ENCODE results near the gene SNRPA1. TPM values are rescaled to one million over a fixed set of nuclear protein-coding genes. Genes with fewer than 3 reads are reported as not detected.

Gene SNRPA1
- total and polyA plus RNA-seq, 12 donors = 16.0 to 65.0 (median 30.0) TPM

DNA sequence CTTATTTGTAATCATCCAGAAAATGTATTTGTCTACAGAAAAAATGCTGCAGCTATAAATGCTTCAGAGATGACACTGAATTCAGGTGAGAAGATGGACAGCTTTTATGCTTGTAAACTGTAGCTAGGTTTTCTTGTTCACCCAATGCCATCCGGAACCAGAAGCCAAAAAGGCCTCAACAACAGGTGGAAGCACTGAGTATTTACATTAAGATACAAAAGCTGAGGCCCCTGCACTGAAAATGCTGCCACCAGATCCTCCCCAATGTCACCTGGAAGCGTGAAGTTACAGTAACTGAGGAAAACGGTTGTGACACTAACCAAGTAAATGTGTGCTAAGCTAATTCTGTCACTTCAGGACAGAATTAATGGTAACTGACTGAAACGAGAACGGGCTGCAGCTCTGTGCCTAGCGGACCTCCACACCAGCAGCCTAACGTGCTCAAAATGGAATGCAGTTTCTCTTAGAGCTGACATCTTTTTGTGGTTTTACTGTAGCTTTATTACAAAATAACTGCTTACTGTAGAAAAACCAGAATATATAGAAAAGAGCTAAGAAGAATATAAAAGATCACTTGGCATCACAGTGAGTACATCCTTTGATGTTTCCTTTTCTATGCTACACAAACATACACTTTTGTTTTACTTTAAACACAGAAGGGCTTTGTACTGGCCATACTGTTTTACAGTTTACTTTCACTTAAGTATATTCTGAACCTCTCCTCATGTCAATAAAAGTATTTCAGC is 50.8 kb downstream of the SNRPA1 start:
- intact Hi-C loops (cut with DNase I) = no loop called here
- Histone ChIP-seq H3K4me1 (replicated peaks in 1 of 2) (peaks cover 2 to 92% of the 10 kb centered on the region in 2 donors), H3K27me3 (no peaks in the 10 kb centered on the region), H3K27ac (peak overlapping the region in 2 of 5 donors; percentile 24 to 36), H3K36me3 (replicated peaks in 1 of 2) (no peaks in the 10 kb centered on the region), H3K9me3 (replicated peaks in 1 of 3) (no peaks in the 10 kb centered on the region), H3K4me3 (no peak overlapping the region)
- DNase-seq = peak in 1 of 7 donors; percentile 1
- TF ChIP-seq, protein P1, sequence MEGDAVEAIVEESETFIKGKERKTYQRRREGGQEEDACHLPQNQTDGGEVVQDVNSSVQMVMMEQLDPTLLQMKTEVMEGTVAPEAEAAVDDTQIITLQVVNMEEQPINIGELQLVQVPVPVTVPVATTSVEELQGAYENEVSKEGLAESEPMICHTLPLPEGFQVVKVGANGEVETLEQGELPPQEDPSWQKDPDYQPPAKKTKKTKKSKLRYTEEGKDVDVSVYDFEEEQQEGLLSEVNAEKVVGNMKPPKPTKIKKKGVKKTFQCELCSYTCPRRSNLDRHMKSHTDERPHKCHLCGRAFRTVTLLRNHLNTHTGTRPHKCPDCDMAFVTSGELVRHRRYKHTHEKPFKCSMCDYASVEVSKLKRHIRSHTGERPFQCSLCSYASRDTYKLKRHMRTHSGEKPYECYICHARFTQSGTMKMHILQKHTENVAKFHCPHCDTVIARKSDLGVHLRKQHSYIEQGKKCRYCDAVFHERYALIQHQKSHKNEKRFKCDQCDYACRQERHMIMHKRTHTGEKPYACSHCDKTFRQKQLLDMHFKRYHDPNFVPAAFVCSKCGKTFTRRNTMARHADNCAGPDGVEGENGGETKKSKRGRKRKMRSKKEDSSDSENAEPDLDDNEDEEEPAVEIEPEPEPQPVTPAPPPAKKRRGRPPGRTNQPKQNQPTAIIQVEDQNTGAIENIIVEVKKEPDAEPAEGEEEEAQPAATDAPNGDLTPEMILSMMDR (IDR thresholded peaks at IDR 0.05) = no peak
- no peak for TF ChIP-seq POLR2A (IDR thresholded peaks at IDR 0.05)
- 48 to 62% (median 55%) methylated on average over 7 of the region's 7 CpGs for WGBS, 4 donors

DNA sequence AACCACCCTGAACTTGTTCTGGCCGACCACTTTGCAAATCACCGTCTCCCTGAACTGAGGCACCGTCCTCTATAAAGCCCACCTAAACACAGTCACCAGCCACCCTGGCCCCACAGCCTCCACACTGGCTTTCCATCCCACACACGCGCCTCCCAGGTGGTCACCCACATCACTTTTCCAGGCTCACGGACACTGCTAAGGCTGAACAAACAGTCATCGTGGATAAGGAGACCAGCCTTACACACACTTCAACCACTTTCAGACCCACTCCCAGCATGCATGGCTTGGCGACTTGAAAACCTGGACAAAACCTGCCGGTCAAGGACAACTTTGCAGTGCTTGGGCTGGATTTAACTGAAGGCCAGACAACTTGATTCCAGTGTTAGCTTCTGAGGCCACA is 51.6 kb downstream of the SNRPA1 start:
- no peaks in the 10 kb centered on the region for H3K9me3 ChIP-seq (replicated peaks in 1 of 3)
- H3K27me3 ChIP-seq = no peaks in the 10 kb centered on the region
- H3K4me1 ChIP-seq (replicated peaks in 1 of 2) = peaks cover 7 to 91% of the 10 kb centered on the region in 2 donors
- no peak overlapping the region for H3K4me3 ChIP-seq
- TF ChIP-seq, protein P1 (IDR thresholded peaks at IDR 0.05) = no peak
- no peaks in the 10 kb centered on the region for H3K36me3 ChIP-seq (replicated peaks in 1 of 2)
- DNase-seq = no peak
- WGBS, 4 donors = 76 to 83% (median 81%) methylated on average over 8 to 9 of the region's 9 CpGs
- intact Hi-C loops (cut with DNase I) = no loop called here
- peak overlapping the region in 1 of 5 donors; percentile 59 for H3K27ac ChIP-seq

DNA sequence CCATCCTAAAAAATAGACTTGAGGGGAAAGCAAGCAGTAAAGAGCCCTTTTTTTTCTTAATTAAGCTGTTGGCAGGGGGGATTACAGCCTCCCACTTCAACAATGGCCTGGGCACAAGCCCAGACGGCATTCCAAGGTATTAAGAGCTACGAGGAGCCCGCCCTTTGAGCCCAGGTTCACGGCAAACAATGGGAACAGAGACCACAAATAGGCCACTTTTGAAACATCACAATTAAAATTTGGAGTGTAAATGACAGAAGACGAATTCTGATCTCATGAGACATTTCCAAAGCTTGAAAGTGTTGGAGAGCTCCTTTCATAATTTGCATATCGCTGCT is 52.1 kb downstream of the SNRPA1 start:
- TF ChIP-seq POLR2A (IDR thresholded peaks at IDR 0.05) = no peak
- TF ChIP-seq, protein P1 (IDR thresholded peaks at IDR 0.05) = no peak
- no peaks in the 10 kb centered on the region for H3K36me3 ChIP-seq (replicated peaks in 1 of 2)
- H3K9me3 ChIP-seq (replicated peaks in 1 of 3) = no peaks in the 10 kb centered on the region
- 67 to 77% (median 70%) methylated on average over 6 of the region's 6 CpGs for WGBS, 4 donors
- H3K4me1 ChIP-seq (replicated peaks in 1 of 2) = peaks cover 7 to 91% of the 10 kb centered on the region in 2 donors
- DNase-seq = no peak
- intact Hi-C loops (cut with DNase I) = no loop called here
- H3K27me3 ChIP-seq = no peaks in the 10 kb centered on the region
- peak overlapping the region in 2 of 5 donors; percentile 5 to 59 for H3K27ac ChIP-seq
- H3K4me3 ChIP-seq = no peak overlapping the region

DNA sequence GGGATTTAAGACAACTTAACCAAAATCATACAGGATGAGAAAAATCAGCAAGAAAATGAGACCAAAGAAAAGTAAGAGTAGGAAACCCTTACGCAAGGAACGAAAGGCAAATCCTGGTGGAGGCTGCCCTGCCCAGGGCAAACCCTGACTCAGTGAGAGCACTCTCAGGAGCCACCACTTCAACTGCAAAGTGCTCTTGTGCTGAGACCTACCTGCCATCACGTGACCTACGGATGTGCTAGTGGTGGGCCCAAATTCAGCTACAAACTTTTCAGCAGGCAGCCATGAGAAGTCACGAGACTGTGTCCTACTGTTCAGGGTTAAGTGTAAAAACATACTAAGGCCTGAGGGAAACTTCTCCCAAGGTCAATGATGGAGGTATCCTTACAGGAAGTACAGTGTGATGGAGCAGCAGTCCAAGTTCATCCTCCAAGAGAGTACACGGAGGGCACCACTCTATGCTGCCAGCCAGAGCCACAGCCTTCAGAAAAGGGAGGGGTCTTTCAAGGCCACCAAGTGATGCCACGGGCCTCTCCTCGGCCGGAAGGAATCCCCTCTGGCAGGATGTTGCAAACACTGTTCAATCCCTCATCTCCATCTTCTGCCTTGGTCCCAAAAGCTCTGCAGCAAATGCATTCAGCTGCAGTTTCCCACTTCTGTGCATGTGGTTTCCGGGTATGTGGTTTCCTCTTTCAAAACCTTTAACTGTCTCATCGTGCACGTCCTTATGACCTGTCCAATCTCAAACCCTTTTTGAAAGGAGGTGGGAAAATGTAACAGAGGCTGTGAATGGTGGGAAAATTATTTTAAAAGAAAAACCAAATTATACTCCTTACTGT is 52.7 kb downstream of the SNRPA1 start:
- no peaks in the 10 kb centered on the region for H3K9me3 ChIP-seq (replicated peaks in 1 of 3)
- no peak for TF ChIP-seq POLR2A (IDR thresholded peaks at IDR 0.05)
- TF ChIP-seq, protein P1 (IDR thresholded peaks at IDR 0.05) = no peak
- peaks cover 7 to 92% of the 10 kb centered on the region in 2 donors for H3K4me1 ChIP-seq (replicated peaks in 1 of 2)
- H3K36me3 ChIP-seq (replicated peaks in 1 of 2) = no peaks in the 10 kb centered on the region
- 40 to 53% (median 42%) methylated on average over 10 to 12 of the region's 12 CpGs for WGBS, 4 donors
- peak in 1 of 7 donors; percentile 18 for DNase-seq
- H3K27ac ChIP-seq = peak overlapping the region in 3 of 5 donors; percentile 5 to 59 (median 14)
- H3K27me3 ChIP-seq = no peaks in the 10 kb centered on the region
- no peak overlapping the region for H3K4me3 ChIP-seq
- intact Hi-C loops (cut with DNase I) = no loop called here
